HG03378 (cell line): ENCODE measurements around the gene FAM78B.

Source experiments
- ATAC-seq: cut with Tn5 transposase; IDR thresholded peaks from one replicate; pipeline ENCODE4 v1.9.1; 2021; ENCODE audit warnings: mild to moderate bottlenecking, moderate library complexity; ENCODE audit not compliant: unreplicated experiment

Gene FAM78B

DNA sequence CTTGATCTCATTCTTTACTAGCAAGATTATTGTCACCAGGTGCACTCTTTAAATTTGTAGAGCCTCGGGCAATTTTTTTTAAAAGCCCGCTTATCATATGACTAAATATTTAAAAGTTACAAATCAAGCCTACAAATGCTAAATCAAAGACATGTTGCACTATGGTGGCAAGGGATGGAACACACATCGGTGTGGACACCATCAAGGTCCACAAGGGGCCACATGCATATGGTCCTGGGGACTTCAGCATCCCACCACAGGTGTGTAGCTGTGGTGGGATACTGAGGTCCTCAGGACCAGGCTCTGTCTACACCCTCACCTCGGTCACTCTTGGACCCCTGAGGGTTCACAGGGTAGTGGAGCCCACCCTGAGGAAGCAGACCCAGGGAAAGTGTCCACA, 45.8 kb downstream of the FAM78B start:
- no peak for ATAC-seq

DNA sequence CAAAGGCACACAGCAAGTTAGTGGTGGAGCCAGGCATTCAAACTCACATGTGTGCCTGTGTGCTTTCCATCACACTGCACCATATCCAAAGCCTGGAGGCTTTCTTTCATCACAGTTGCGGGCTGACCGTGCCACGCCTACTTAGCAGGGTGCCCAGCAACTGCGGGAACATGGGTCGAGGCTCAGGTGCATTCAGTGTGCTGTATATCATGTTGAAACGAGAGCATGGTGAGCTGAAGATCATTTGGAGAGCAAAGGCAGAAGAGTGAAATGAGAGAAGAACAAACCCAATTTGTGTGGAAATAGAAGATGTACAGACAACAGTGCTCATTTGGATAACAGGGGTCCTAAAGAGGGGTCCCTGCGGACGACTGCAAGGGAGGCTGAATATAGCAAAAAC, 46.5 kb downstream of the FAM78B start:
- no peak for ATAC-seq

DNA sequence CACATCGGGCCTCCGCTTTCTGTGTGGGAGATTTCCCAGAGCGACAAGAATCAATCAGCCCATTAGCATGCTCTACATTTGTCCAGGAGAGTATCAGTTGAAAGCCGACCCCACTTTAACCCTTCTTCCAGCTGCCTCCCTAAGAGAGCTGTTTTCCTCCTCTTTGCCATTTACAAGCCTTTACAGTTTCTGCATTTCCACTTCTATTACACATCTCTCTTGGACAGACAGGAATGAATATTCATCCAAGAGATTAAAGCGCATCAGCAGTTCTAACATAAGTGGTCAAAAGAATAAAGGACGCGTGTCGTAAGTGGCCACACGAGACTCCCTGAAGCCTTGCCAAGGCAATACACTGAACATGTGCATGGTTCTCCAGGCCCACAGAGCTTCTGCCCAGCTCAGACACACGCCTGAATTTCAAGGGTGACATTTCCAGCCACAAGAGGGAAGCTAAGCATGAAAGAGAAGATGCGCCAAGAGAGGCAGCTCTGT, 47.3 kb downstream of the FAM78B start:
- ATAC-seq = no peak

DNA sequence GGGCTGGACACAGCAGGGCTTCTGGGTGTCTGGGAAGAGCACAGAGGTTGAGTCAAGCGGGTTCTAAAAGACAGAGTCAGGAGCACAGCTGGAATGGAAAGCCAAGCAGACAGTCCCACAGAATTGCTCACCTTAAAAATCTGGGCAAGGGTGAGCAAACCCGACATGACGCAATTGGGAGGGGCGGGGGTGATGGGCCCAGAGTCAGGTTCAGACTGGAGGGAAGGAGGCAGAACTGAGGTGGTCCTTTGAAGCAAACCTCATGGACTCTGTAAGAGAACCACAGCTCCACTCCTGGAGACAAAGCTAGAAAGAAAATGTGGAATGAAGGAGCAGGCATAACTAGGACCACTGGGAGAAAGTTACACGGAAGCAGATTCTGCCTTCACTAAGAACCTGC, 49.0 kb downstream of the FAM78B start:
- ATAC-seq = no peak

DNA sequence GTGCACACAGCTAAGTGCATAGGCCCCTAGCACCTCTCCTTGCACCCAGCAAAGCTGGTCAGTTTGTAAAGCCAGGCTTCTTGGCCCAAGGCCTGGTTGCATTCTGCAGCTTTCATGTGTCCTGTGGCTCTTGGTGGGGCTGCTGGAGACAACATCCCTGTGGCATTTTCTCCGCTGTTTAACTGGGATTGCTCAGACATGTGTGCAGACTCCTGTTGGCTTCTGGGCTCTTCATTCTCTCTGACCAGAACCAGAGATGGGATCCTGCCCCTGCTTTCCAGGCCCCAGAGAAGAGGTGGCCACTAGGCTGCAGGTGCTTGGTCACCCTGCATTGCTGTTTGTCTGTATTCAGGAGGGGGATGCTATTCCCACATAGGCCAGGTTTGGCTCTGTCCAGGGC, 50.8 kb downstream of the FAM78B start:
- no peak for ATAC-seq

DNA sequence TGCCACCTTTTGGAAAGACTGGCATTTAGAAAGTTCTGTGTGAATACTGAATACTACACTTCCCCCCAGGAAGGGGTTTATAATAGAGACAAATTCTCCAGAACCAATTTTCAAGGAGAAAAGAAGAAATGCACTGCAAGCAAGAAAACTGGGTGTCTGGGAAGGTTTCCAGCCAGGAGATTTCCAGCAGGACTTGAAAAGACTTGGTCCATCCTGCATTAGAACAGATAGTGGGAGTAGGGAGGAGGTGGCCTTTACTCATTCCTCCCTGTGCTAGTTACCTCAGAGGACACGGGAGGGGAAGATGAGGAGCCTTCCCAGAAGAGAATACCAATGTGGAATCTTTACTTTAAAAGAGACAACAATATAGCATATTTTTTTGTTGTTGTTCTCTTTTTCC, 52.4 kb downstream of the FAM78B start:
- no peak for ATAC-seq

DNA sequence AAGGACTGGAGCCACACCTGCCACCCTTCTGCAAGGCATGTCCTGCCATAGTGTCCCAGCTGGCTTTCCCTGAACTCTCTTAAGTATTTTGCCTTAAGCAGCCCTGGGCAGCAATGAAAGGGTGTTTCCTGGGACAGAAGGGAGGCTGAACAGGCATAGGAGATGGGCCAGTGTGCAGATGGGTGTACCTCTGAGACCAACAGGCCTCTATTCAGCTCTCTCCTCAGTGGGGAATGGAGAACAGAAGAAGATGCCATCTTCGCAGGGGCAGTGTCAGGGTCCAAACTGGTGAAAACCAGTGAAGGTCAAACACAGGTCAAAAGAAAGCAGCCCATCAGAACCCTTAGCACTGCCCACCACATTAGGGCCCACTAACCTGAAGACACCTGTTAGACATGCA, 53.2 kb downstream of the FAM78B start:
- ATAC-seq = no peak

DNA sequence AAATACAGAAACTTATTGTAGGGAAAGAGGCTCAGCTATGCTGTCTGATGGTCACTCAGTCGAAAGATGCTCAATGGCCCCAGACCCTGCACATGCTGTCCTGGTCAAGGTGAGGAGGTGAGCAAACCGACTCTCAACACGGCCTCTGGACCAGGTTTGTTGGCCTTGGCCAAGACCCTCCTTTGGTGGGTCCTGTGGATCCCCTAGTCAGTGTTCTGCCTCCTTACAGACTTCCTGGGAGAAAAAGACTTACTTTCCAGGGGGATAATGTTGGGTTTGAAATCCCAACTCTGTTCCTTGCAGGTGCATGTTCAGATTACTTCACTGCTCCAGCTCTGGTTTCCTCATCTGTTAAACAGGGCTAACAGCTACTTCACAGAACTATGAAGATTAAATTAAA, 53.8 kb downstream of the FAM78B start:
- ATAC-seq = no peak

DNA sequence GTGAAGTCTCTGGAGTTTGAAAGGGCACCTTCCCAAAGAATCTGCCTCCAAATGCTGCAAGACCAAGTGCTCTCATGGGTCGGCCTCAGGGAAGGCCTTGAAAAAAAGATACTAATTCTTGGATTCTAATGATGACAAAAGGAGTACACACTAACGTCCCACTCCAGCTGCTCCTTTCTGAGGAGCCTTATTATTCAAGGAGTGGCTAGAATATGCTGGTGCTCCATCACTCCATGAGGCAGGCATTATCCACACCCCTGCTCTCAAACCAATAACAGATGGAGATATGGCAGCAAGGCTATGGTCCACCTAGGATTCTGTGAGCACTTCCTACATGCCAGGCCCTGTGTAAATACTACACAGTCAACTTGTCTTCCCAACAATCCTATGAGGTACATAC, 54.4 kb downstream of the FAM78B start:
- ATAC-seq = no peak

DNA sequence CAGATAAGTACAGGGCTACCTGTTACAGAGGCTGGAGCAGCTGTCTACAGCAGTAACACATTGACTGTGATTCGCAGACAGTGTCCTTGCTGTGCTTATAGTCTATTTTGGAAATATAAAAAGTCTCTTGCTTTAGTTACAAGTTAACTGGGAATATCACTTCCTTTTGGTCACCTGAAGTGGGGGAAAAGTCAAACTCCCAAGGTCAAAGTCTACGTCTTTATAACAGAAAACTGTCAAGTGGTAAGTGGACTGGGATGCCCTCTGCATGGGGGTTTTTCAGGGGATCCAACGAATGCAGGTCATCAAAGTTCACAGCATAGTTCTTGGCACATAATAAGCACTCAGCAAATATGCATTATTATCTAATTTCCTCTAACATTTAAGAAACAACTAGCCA, 55.4 kb downstream of the FAM78B start:
- ATAC-seq = no peak

DNA sequence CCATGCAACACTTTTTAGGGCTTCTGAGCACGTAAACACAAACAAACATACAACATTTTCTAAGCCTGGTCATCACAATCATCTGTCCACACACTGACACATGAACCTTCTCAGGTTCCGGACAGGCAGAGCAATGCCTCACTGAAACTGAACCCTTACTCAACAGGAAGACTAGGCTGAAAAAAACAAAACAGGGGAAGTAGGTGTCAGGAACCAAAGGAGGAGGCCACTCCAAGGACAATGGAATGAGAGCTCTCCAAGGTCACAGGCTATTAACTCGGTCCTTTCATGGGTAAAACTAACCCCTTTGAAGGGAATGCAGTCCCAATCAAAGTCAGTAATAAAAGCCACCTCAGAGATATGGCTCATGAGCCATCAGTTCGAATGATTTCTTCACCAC, 76.6 kb downstream of the FAM78B start:
- ATAC-seq = no peak

DNA sequence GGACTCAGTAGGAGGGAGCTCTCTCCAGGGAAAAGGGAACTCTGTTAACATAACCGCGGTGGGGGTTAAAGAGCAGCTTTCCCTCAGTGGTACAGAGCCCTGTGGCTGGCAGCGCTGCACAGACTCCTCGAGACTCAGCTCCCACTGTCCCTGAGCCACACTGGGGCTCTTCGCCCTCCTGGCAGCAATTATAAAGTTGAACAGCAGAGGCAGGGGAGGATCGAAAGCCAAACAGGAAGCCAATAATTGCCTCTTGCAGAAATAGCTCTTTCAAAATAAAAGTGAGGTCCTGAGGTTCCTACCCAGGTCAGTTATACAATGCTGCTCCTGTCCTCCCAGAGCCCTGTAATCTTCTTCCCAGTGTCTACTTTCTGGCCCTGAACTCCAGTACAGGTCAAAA, 77.0 kb downstream of the FAM78B start:
- ATAC-seq = no peak

DNA sequence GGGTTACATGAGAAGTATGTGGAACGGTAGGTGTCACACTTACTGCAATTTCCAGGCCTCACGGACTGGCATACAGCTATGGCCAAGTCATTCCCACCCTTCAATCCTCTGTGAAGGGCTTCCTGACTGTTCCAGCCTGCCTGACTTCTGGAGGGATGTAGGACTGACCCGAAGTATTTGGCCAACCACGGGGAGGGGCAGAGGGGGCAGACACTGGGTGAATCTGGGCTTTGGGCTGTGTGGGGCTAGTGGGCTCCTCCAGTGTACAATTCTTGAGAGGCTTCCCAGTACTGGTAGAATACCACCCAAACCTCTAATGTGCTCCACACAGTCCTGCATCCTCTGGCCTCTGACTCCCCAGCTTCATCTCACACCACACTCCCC, 78.2 kb downstream of the FAM78B start:
- no peak for ATAC-seq

DNA sequence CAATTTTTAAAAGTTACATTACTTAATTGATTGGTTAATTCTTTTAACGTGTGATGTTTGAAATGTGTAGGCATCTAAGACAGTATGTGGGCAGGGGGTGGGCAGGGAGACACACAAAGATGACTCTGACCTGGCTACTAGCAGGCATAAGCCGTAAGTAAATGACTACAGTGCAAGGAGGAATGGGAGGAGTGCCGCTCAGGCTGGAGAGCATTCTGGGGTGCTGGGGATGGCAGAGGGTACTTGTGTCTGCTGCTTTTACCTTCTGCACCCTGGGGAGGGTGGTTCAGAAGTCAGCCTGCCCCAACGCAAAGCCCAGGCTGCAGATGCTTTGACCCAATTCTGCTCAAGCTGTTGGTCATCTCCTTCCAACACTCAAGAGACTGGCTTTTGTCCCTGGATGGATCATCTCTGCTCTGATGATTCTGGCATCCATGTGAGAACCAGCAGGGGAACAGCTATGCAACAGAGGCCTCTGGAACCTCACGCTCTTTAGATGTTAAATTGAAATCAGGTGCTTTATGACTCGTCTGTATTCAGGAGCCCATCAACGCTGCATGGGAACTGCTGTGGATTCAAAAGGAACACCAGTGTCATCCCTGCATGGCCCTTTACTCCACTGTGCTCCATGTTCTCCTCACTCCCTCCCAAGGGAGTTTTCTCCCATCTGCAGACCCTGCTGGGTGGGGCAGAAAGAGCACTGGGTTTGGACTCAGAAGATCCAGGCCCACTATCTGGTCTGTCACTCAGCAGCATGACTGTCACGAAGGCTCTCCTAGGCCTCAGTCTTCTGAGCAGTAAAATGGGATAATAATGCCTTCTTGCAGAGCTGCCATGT, 78.8 kb downstream of the FAM78B start:
- ATAC-seq = no peak

DNA sequence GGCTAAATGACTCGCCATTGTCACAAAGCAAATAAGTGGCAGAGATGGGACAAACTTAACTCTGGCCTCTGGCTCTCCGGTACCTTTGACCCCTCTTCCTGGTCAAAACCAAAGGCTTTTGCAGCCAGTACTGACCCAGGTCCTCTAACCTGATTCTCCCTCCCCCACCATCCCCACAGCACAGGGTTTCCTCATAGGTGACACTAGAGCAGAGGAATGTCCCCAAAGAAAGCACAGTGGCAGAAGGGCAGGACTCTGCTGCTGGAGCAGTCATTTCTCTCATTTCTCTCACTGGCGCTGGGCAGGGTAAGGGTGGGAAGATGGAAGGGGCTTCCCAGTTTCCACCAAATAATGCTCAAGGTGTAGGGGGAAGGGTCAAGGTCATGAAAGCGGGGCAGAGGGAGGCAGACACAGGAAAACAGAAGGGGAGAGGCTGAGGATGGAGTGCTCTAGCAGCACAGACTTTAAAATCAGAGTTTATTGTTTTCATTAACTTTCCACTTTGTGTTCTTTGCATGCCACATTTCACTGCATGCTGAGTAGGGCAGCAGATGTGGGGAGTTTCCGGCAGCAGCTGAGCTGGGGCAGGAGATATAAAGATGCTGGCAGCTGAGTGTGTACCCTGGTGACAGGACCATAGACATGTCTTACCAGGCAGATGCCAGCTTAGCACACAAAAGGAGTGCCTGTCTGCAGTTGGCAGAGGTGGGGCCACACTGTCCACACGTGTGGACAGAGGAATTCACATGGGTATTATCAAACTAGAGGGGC, 80.5 kb downstream of the FAM78B start:
- ATAC-seq = no peak

DNA sequence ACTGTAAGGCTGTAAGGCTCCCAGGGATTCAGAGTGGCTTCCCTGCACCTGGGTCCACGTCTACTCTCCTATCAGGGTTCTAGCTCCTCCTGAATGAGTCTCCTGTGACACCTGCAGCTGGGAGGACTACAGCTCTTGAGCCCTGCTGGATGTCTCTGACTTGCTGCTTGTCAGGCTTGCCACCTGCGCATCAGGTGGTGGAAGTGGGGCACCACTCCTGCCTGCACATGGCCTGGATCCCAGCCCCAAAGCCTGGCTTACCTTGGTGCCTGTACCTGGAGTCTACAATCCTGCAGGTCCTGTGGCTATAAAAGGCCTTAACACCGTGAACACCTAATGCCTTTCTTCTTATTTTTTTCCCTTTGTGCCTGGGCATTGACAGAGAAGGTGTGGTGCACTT, 82.2 kb downstream of the FAM78B start:
- no peak for ATAC-seq

DNA sequence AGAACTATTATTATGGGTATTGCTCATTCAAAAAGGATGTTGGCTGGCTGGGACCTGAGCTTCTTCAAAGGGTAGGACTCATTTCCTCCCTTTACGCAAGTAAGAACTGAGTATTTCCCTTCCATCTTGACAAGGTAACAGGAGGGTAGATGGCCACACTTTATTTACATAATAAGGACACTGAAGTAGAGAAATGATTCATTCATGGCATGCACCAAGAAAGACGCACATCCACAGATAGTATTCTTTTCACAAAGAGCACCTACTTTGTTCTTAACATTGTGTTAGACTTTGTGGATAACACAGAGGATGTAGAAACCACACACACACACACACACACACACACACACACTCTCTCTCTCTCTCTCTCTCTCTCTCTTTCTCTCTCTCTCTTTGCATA, 82.9 kb downstream of the FAM78B start:
- peak; percentile 84 for ATAC-seq

DNA sequence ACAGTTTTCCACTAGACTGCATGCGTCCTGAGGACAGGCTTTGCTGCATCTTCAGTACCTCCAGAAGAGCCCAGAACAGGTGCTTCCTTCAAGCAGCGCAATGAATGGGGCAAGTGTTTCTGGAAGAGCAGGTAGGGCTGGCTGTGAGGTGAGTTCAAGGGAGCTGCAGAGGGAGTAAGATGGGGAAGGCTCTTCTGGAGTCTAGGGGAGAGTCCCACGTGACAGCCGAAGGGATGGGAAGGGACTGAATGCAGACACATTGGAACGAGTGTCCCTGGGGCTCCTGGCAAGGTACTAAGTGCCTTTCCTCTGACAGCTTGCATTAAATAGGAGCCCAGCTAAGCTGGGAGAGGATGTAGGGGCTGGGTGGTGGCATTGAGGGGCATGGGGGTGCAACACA, 84.2 kb downstream of the FAM78B start:
- ATAC-seq = no peak

DNA sequence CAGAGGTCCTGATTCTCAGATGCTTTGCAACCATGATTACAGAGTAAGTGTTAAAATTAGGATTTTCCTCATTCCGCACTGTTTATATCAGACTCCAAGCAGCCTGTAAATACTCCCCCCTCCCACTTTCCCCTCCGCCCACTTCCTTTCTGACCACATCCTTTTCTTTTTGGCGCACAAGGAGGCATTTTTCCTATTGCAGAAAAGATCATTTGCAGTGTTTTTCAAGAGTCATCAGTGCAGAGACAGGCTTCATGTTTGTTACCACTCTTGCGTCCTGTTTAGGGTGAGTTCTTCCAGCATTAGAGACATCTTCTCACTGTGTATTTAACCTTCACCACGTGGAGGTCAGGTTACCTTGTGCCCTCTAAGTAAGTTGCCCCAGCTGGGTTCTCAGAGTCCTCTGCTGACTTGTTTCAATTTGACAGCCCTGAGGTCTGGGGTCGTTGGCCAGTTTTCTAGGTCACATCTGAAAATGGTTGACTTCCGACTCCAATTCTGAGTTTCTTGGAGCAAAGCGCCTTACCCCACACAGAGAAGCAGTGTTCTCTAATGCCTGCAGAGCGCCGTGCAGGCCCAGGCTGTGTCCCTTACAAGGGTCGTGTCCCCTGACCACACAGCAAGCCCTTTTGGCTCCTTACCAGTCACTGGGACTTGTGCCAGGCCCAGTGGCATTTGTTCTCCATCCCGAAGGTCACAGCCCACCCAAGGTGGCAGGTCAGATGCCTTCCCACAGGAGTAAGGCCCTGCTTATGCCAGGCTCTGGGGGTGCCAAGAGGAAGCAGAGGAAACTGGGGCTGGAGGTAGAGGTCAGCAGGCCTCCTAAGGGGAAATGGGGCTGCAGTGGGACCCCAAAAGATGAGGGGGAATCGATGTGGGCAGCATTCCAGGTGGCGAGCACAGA, 85.6 kb downstream of the FAM78B start:
- ATAC-seq = no peak

DNA sequence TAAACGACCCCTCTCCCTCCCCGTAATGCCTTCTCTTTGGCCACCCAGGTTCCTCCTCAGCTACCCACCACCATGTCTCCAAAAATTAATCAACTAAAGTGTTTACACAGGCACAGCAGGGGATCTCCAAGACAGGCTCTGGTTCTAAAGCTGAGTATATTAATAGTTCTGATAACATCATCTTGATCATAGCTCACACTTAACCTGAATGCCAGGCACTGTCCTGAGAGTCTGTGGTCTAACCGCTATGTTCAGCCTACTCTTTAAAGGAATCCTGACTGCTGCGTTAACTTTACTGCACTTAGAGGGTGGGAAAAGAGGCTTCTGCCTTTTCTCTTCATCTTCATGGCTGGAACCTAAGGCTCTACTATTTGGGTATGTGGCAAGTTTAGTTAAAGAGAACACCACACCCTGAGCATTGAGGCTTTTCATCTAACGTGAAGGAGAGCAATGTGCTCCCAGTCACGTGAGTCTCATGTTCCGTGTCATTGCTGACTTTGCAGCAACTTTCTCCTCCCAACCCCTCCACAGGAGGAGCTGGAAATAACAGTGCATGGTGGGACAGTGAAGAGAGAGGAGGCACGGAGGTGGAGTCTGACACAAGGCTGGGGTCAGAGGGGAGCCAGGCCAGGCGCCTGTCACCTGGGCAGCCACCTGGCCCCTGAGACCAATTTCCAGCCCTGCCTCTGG, 86.4 kb downstream of the FAM78B start:
- no peak for ATAC-seq

DNA sequence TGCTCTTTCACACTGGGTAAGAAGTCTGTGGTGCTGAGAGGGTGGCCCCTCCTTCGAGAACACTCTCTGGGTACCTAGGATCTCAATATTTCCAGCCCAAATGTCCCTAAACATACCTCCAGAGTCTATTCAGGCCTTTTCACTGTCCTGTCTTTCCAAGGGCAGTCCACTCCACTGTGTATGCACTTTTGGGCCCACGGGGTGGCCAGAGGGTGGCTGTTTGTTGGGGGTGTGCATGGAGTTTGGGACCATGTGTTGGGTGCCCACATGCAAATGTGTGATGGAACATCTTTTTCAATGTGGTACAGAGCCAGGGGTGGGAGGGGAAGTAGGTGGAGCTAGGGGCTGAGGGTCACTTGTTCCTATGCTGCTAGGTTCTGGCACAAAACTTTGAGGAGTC, 87.5 kb downstream of the FAM78B start:
- no peak for ATAC-seq
